Spinal cord (tissue), 10 donors: ENCODE measurements around the gene GAS7. TPM values are rescaled to one million over a fixed set of nuclear protein-coding genes. Genes with fewer than 3 reads are reported as not detected.
A peak's percentile ranks its signal among the peaks of the same experiment; 100 is the strongest.

Experiments
- DNase-seq, 6 donors: peaks; one replicate each; pipeline versions ENCODE4 v3.0.0 to v3.0.0-alpha.2; 2013 to 2015; ENCODE audit warnings: low spot score in 6 of 6, low read depth in 4 of 6
- H3K27ac ChIP-seq: one replicate; pipeline ENCODE4 v1.5.1; 2013; ENCODE audit warnings: low read depth, low read length, control low read depth
- H3K27me3 ChIP-seq: one replicate; pipeline ENCODE4 v1.6.1; 2013; ENCODE audit warnings: low read length; ENCODE audit not compliant: control insufficient read depth, insufficient read depth
- H3K36me3 ChIP-seq: one replicate; pipeline ENCODE4 v1.6.1; 2013; ENCODE audit warnings: low read length; ENCODE audit not compliant: control insufficient read depth, insufficient read depth
- H3K4me1 ChIP-seq: one replicate; pipeline ENCODE4 v1.6.1; 2013; ENCODE audit warnings: low read length; ENCODE audit not compliant: control insufficient read depth, insufficient read depth
- H3K4me3 ChIP-seq: one replicate; pipeline ENCODE4 v1.5.1; 2013; ENCODE audit warnings: low read depth, low read length, control low read depth
- H3K9me3 ChIP-seq: one replicate; pipeline ENCODE4 v1.6.1; 2013; ENCODE audit warnings: low read length; ENCODE audit not compliant: control insufficient read depth, insufficient read depth
- WGBS: methylation state at CpG from one replicate; pipeline ENCODE4 v1.1.5; 2013; ENCODE audit warnings: missing lambda C conversion rate; ENCODE audit not compliant: insufficient coverage; 5-methylcytosine and 5-hydroxymethylcytosine counted together
- polyA plus RNA-seq, 2 donors: library from polyadenylated mRNA; unstranded; fragments of 120-200 nt; gene quantifications; one replicate each; pipeline ENCODE4 v1.2.1, GENCODE V29; 2013; ENCODE audit not compliant: insufficient read length in 2 of 2
- total RNA-seq, 2 donors: library from RNA; depleted of rRNA in 1 of 2; stranded (reverse); fragments of 120-200 nt in 1 of 2; fragments of >200 nt in 1 of 2; gene quantifications; one replicate each; pipeline versions ENCODE4 v1.2.3 to v1.2.4, GENCODE V29; 2013 to 2014
- donor health status: healthy.

Gene GAS7
- total and polyA plus RNA-seq, 4 donors = 51.8 to 93.8 (median 79.1) TPM

GRCh38 chr17:9958586-9959281 lies 239.7 kb downstream of the GAS7 start:
- WGBS = 20% methylated on average over 12 of the region's 19 CpGs
- Histone ChIP-seq H3K9me3 (no peaks in the 10 kb centered on the region), H3K36me3 (peaks cover 13% of the 10 kb centered on the region), H3K4me3 (peak overlapping the region; percentile 40), H3K4me1 (peaks cover 22% of the 10 kb centered on the region), H3K27me3 (no peaks in the 10 kb centered on the region), H3K27ac (no peak overlapping the region)
- DNase-seq = peak in 2 of 6 donors; percentile 41 to 73

- peaks cover 13% of the 10 kb centered on the region for H3K36me3 ChIP-seq
- no peak overlapping the region for H3K27ac ChIP-seq
- 63% methylated on average over 8 of the region's 8 CpGs for WGBS
- no peak for DNase-seq
- H3K4me1 ChIP-seq = peaks cover 22% of the 10 kb centered on the region
- no peaks in the 10 kb centered on the region for H3K9me3 ChIP-seq
- H3K4me3 ChIP-seq = no peak overlapping the region
- H3K27me3 ChIP-seq = no peaks in the 10 kb centered on the region
Measured at GRCh38 chr17:9957244-9957643, 241.2 kb downstream of the GAS7 start.

- peaks cover 22% of the 10 kb centered on the region for H3K4me1 ChIP-seq
- no peak overlapping the region for H3K27ac ChIP-seq
- H3K36me3 ChIP-seq = peaks cover 13% of the 10 kb centered on the region
- WGBS = 75% methylated on average over 11 of the region's 14 CpGs
- no peaks in the 10 kb centered on the region for H3K9me3 ChIP-seq
- H3K27me3 ChIP-seq = no peaks in the 10 kb centered on the region
- DNase-seq = no peak
- H3K4me3 ChIP-seq = no peak overlapping the region
Measured at GRCh38 chr17:9956474-9957131, 241.8 kb downstream of the GAS7 start.

- 76% methylated on average over 6 of the region's 10 CpGs for WGBS
- no peaks in the 10 kb centered on the region for H3K27me3 ChIP-seq
- H3K9me3 ChIP-seq = no peaks in the 10 kb centered on the region
- H3K36me3 ChIP-seq = peaks cover 13% of the 10 kb centered on the region
- H3K27ac ChIP-seq = no peak overlapping the region
- H3K4me3 ChIP-seq = no peak overlapping the region
- H3K4me1 ChIP-seq = peaks cover 6% of the 10 kb centered on the region
- DNase-seq = peak in 1 of 6 donors; percentile 62
Measured at GRCh38 chr17:9953492-9953891, 244.9 kb downstream of the GAS7 start.

GRCh38 chr17:9951803-9952202 lies 246.6 kb downstream of the GAS7 start:
- DNase-seq = no peak
- H3K27me3 ChIP-seq = no peaks in the 10 kb centered on the region
- H3K4me1 ChIP-seq = no peaks in the 10 kb centered on the region
- WGBS = 82% methylated on average over 5 of the region's 5 CpGs
- no peaks in the 10 kb centered on the region for H3K9me3 ChIP-seq
- H3K27ac ChIP-seq = no peak overlapping the region
- H3K4me3 ChIP-seq = no peak overlapping the region
- peaks cover 13% of the 10 kb centered on the region for H3K36me3 ChIP-seq

GRCh38 chr17:9948928-9949327 lies 249.5 kb downstream of the GAS7 start:
- Histone ChIP-seq H3K36me3 (peaks cover 11% of the 10 kb centered on the region), H3K4me3 (no peak overlapping the region), H3K27ac (no peak overlapping the region), H3K9me3 (no peaks in the 10 kb centered on the region), H3K4me1 (no peaks in the 10 kb centered on the region), H3K27me3 (no peaks in the 10 kb centered on the region)
- no peak for DNase-seq
- WGBS = 73% methylated on average over 8 of the region's 10 CpGs

GRCh38 chr17:9944704-9945103 lies 253.7 kb downstream of the GAS7 start:
- H3K27me3 ChIP-seq = no peaks in the 10 kb centered on the region
- H3K36me3 ChIP-seq = peaks cover 33% of the 10 kb centered on the region
- 67% methylated on average over 7 of the region's 7 CpGs for WGBS
- H3K4me1 ChIP-seq = peaks cover 7% of the 10 kb centered on the region
- H3K4me3 ChIP-seq = no peak overlapping the region
- H3K9me3 ChIP-seq = no peaks in the 10 kb centered on the region
- no peak overlapping the region for H3K27ac ChIP-seq
- DNase-seq = peak in 1 of 6 donors; percentile 69

GRCh38 chr17:9943343-9943742 lies 255.1 kb downstream of the GAS7 start:
- Histone ChIP-seq H3K4me1 (peaks cover 7% of the 10 kb centered on the region), H3K36me3 (peaks cover 37% of the 10 kb centered on the region), H3K27me3 (no peaks in the 10 kb centered on the region), H3K27ac (no peak overlapping the region), H3K4me3 (no peak overlapping the region), H3K9me3 (no peaks in the 10 kb centered on the region)
- 92% methylated on average over 8 of the region's 9 CpGs for WGBS
- DNase-seq = no peak

- no peaks in the 10 kb centered on the region for H3K9me3 ChIP-seq
- DNase-seq = no peak
- WGBS = 91% methylated on average over 13 of the region's 13 CpGs
- H3K27me3 ChIP-seq = no peaks in the 10 kb centered on the region
- peaks cover 37% of the 10 kb centered on the region for H3K36me3 ChIP-seq
- H3K4me1 ChIP-seq = peaks cover 7% of the 10 kb centered on the region
- no peak overlapping the region for H3K27ac ChIP-seq
- no peak overlapping the region for H3K4me3 ChIP-seq
Measured at GRCh38 chr17:9942885-9943284, 255.5 kb downstream of the GAS7 start.

GRCh38 chr17:9941305-9941704 lies 257.1 kb downstream of the GAS7 start:
- Histone ChIP-seq H3K36me3 (peaks cover 36% of the 10 kb centered on the region), H3K4me3 (no peak overlapping the region), H3K9me3 (no peaks in the 10 kb centered on the region), H3K27me3 (no peaks in the 10 kb centered on the region), H3K27ac (no peak overlapping the region), H3K4me1 (peaks cover 15% of the 10 kb centered on the region)
- no peak for DNase-seq
- 78% methylated on average over 13 of the region's 13 CpGs for WGBS
